ENCODE data around the gene RAD18.
A peak's percentile ranks its signal among the peaks of the same experiment; 100 is the strongest.

The RAD18 gene

GRCh38 chr3:8988791-8989558 lies 25.7 kb upstream of the RAD18 start:
- TF ChIP-seq EZH2phosphoT487 (IDR thresholded peaks at IDR 0.05; ENCODE audit: low read length) (no peak), EZH2 (optimal IDR thresholded peaks at IDR 0.05; ENCODE audit: low read depth, low read length) (no peak)
- TF ChIP-seq, protein P1, sequence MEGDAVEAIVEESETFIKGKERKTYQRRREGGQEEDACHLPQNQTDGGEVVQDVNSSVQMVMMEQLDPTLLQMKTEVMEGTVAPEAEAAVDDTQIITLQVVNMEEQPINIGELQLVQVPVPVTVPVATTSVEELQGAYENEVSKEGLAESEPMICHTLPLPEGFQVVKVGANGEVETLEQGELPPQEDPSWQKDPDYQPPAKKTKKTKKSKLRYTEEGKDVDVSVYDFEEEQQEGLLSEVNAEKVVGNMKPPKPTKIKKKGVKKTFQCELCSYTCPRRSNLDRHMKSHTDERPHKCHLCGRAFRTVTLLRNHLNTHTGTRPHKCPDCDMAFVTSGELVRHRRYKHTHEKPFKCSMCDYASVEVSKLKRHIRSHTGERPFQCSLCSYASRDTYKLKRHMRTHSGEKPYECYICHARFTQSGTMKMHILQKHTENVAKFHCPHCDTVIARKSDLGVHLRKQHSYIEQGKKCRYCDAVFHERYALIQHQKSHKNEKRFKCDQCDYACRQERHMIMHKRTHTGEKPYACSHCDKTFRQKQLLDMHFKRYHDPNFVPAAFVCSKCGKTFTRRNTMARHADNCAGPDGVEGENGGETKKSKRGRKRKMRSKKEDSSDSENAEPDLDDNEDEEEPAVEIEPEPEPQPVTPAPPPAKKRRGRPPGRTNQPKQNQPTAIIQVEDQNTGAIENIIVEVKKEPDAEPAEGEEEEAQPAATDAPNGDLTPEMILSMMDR (IDR thresholded peaks at IDR 0.05; ENCODE audit: low read length), result no peak
- no peaks in the 10 kb centered on the region for H3K9me2 ChIP-seq (replicated peaks; ENCODE audit: insufficient read depth, low read length)
- no peak overlapping the region for H3K27ac ChIP-seq (ENCODE audit: low read length)
- no peaks in the 10 kb centered on the region for H3F3A ChIP-seq (ENCODE audit: insufficient read depth, low read length)
- DNase-seq, result no peak
- H2AFZ ChIP-seq (ENCODE audit: low read length), result no peak overlapping the region
- H3K27me3 ChIP-seq (replicated peaks; ENCODE audit: insufficient read depth, low read length), result no peaks in the 10 kb centered on the region
- H3K4me1 ChIP-seq (ENCODE audit: low read length), result no peaks in the 10 kb centered on the region
- H3K9ac ChIP-seq (ENCODE audit: low read length), result no peak overlapping the region
- H3K36me3 ChIP-seq (replicated peaks; ENCODE audit: insufficient read depth, low read length), result no peaks in the 10 kb centered on the region
- H3K79me2 ChIP-seq (ENCODE audit: low read length), result no peaks in the 10 kb centered on the region
- H3K4me3 ChIP-seq (ENCODE audit: low read length), result no peak overlapping the region
- H4K20me1 ChIP-seq (ENCODE audit: insufficient read depth, low read length), result no peaks in the 10 kb centered on the region
- H3K4me2 ChIP-seq (ENCODE audit: low read depth, low read length), result no peak overlapping the region
- no peaks in the 10 kb centered on the region for H3K9me3 ChIP-seq (replicated peaks; ENCODE audit: insufficient read depth, low read length)

DNA sequence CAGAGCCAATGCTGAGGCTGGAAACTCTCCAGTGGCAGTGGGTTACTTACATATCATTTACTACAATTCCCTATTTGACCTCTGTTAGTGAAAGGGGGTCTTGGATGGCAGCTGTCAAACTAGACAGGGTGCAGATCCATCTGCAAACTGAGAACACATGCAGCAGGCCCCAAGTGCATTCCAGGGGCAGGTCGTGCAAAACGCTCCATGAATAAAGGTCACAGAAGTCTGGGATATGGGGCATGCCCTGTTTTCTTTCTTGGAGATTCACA lies 25.0 kb upstream of the RAD18 start:
- TF ChIP-seq, protein P1 (IDR thresholded peaks at IDR 0.05; ENCODE audit: low read length), result no peak
- TF ChIP-seq EZH2phosphoT487 (IDR thresholded peaks at IDR 0.05; ENCODE audit: low read length), result no peak
- TF ChIP-seq EZH2 (optimal IDR thresholded peaks at IDR 0.05; ENCODE audit: low read depth, low read length), result no peak
- no peaks in the 10 kb centered on the region for H3K27me3 ChIP-seq (replicated peaks; ENCODE audit: insufficient read depth, low read length)
- H3F3A ChIP-seq (ENCODE audit: insufficient read depth, low read length), result no peaks in the 10 kb centered on the region
- H3K4me3 ChIP-seq (ENCODE audit: low read length), result no peak overlapping the region
- no peak overlapping the region for H2AFZ ChIP-seq (ENCODE audit: low read length)
- H3K9me3 ChIP-seq (replicated peaks; ENCODE audit: insufficient read depth, low read length), result no peaks in the 10 kb centered on the region
- no peaks in the 10 kb centered on the region for H4K20me1 ChIP-seq (ENCODE audit: insufficient read depth, low read length)
- DNase-seq, result no peak
- no peaks in the 10 kb centered on the region for H3K79me2 ChIP-seq (ENCODE audit: low read length)
- H3K4me1 ChIP-seq (ENCODE audit: low read length), result no peaks in the 10 kb centered on the region
- no peaks in the 10 kb centered on the region for H3K9me2 ChIP-seq (replicated peaks; ENCODE audit: insufficient read depth, low read length)
- H3K27ac ChIP-seq (ENCODE audit: low read length), result no peak overlapping the region
- H3K4me2 ChIP-seq (ENCODE audit: low read depth, low read length), result no peak overlapping the region
- no peaks in the 10 kb centered on the region for H3K36me3 ChIP-seq (replicated peaks; ENCODE audit: insufficient read depth, low read length)
- H3K9ac ChIP-seq (ENCODE audit: low read length), result no peak overlapping the region

DNA sequence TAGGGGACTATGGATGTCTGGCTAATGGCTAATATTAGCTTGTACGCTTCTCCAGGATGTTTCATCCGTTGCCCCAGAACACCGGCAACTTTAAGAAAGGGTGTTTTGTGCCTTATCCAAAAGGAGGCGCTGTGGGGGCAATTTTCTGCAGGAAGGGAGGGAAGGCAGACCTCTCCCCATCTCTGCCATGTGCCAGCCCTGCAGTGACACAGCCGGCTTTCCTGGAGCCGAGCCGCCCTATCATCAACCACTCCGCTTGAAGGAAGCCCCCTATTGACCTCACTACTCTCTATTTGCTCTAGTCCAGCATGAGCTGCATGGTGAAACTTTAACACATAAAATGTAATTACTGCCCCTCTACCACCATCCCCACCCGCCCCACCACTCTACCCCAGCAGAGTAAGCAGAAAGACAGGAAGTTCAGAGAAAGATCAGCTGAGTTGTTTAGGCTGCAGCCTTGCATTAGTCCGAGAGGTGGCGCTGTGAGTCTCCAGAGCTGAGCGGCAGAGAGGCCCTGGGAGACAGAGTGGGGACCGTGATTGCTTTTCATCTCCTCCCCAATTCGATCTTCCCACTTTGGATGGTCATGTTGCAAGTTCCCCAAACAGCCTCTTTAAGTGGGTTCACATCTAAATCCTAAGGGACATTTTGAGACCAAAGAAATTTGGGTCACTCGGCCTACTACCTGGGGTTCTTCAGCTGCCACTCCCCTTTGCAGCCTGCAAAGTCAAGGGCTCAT lies 24.5 kb upstream of the RAD18 start:
- Histone ChIP-seq H3K9me2 (replicated peaks; ENCODE audit: insufficient read depth, low read length) (no peaks in the 10 kb centered on the region), H3K4me3 (ENCODE audit: low read length) (no peak overlapping the region), H3K27me3 (replicated peaks; ENCODE audit: insufficient read depth, low read length) (no peaks in the 10 kb centered on the region), H3K9me3 (replicated peaks; ENCODE audit: insufficient read depth, low read length) (no peaks in the 10 kb centered on the region), H2AFZ (ENCODE audit: low read length) (no peak overlapping the region), H3K9ac (ENCODE audit: low read length) (no peak overlapping the region), H3K4me2 (ENCODE audit: low read depth, low read length) (no peak overlapping the region), H3F3A (ENCODE audit: insufficient read depth, low read length) (no peaks in the 10 kb centered on the region), H4K20me1 (ENCODE audit: insufficient read depth, low read length) (no peaks in the 10 kb centered on the region), H3K79me2 (ENCODE audit: low read length) (no peaks in the 10 kb centered on the region), H3K4me1 (ENCODE audit: low read length) (no peaks in the 10 kb centered on the region), H3K27ac (ENCODE audit: low read length) (no peak overlapping the region), H3K36me3 (replicated peaks; ENCODE audit: insufficient read depth, low read length) (no peaks in the 10 kb centered on the region)
- DNase-seq, result peak; percentile 63
- TF ChIP-seq, protein P1 (IDR thresholded peaks at IDR 0.05; ENCODE audit: low read length), result peak; percentile 68
- no peak for TF ChIP-seq EZH2phosphoT487 (IDR thresholded peaks at IDR 0.05; ENCODE audit: low read length)
- TF ChIP-seq EZH2 (optimal IDR thresholded peaks at IDR 0.05; ENCODE audit: low read depth, low read length), result no peak
